GM12878 (cell line): ENCODE measurements around the gene TSPAN31. TPM values are rescaled to one million over a fixed set of nuclear protein-coding genes. Genes with fewer than 3 reads are reported as not detected.

Experiments used
- ATAC-seq: fragments of 200-7000 bp; cut with Tn5 transposase; 3 replicates; pipeline ENCODE4 v1.9.1; 2020; ENCODE audit warnings: mild to moderate bottlenecking, moderate library complexity
- BruUV-seq: library from RNA; stranded (reverse); fragments of 400-500 nt; replicated peaks from 2 replicates; lab custom pipeline; 2021; lab: Mats Ljungman, UMichigan
- CTCF ChIA-PET: fragments of 300-600 bp; sonication (Branson Sonifier 250); formaldehyde crosslinking; extraction: SDS; loops from one replicate; lab custom pipeline; 2021; ENCODE audit warnings: inconsistent platforms; lab: Yijun Ruan, JAX
- POLR2A ChIA-PET: fragments of 350-600 bp; formaldehyde crosslinking; extraction: SDS; loops from one replicate; lab custom pipeline; 2021; ENCODE audit warnings: inconsistent platforms; lab: Charles Lee
- RAD21 ChIA-PET: fragments of 300-600 bp; sonication (Branson Sonifier 250); formaldehyde crosslinking; loops from one replicate; lab custom pipeline; 2023; ENCODE audit warnings: antibody characterized with exemption; ENCODE audit not compliant: unreplicated experiment; lab: Charles Lee
- SMC1A ChIA-PET: fragments of 300-600 bp; sonication (Branson Sonifier 250); formaldehyde crosslinking; loops from one replicate; lab custom pipeline; 2023; ENCODE audit not compliant: unreplicated experiment, uncharacterized antibody; lab: Charles Lee
- DNase-seq: peaks from one replicate; pipeline ENCODE4 v3.0.0-alpha.2; 2011; ENCODE audit warnings: low read depth, low spot score
- FAIRE-seq: peaks from 3 replicates; lab custom pipeline; 2011; peaks lifted over from hg19 to GRCh38; lab: Jason Lieb, UNC
- H2AFZ ChIP-seq: 2 replicates; pipeline ENCODE4 v1.6.0; 2011; ENCODE audit warnings: low read depth, low read length, control low read depth; ENCODE audit not compliant: control insufficient read depth
- H3K27ac ChIP-seq: 2 replicates; pipeline ENCODE4 v1.5.1; 2011; ENCODE audit warnings: control low read depth; ENCODE audit not compliant: control insufficient read depth, insufficient read depth
- H3K27me3 ChIP-seq, 2 experiments: replicated peaks in 1 of 2; 2 replicates each; pipeline versions ENCODE4 v1.6.0 to v1.6.1; 2011; ENCODE audit warnings: low read length in 1 of 2; ENCODE audit not compliant: control insufficient read depth in 2 of 2, insufficient read depth in 2 of 2
- H3K36me3 ChIP-seq, 2 experiments: 2 replicates each; pipeline ENCODE4 v1.5.1; 2011; ENCODE audit warnings: low read length in 1 of 2; ENCODE audit not compliant: control insufficient read depth in 2 of 2, insufficient read depth in 2 of 2
- H3K4me1 ChIP-seq: 2 replicates; pipeline ENCODE4 v1.6.1; 2011; ENCODE audit warnings: mild to moderate bottlenecking, low read length, moderate library complexity, mixed read lengths; ENCODE audit not compliant: control insufficient read depth, insufficient read depth
- H3K4me2 ChIP-seq: 2 replicates; pipeline ENCODE4 v1.6.0; 2011; ENCODE audit warnings: control low read depth; ENCODE audit not compliant: control insufficient read depth, insufficient read depth
- H3K4me3 ChIP-seq: fragments of 200-600 bp; sonication (generic); 2 replicates; pipeline ENCODE4 v1.5.1; 2016
- H3K79me2 ChIP-seq: 2 replicates; pipeline ENCODE4 v1.6.0; 2011; ENCODE audit warnings: low read length; ENCODE audit not compliant: control insufficient read depth, insufficient read depth
- H3K9ac ChIP-seq: 2 replicates; pipeline ENCODE4 v1.8.0; 2011; ENCODE audit warnings: low read length, control low read depth, mixed read lengths; ENCODE audit not compliant: control insufficient read depth, insufficient read depth
- H3K9me3 ChIP-seq: replicated peaks from 3 replicates; pipeline ENCODE4 v1.5.1; 2011; ENCODE audit warnings: mild to moderate bottlenecking, low read length; ENCODE audit not compliant: control insufficient read depth, insufficient read depth
- H4K20me1 ChIP-seq: 2 replicates; pipeline ENCODE4 v1.6.0; 2011; ENCODE audit not compliant: control insufficient read depth, insufficient read depth
- IKZF1 ChIP-seq: fragments of 450-650 bp; conservative IDR thresholded peaks from 2 replicates; pipeline ENCODE4 v1.6.1; 2017; ENCODE audit warnings: antibody characterized with exemption, mild to moderate bottlenecking
- MTA2 ChIP-seq: fragments of 450-650 bp; IDR thresholded peaks from 2 replicates; pipeline ENCODE4 v1.6.1; 2016; ENCODE audit warnings: low read depth, mild to moderate bottlenecking, moderate library complexity
- NFYA ChIP-seq: IDR thresholded peaks from 2 replicates; pipeline ENCODE4 v1.6.1; 2011; ENCODE audit warnings: low read depth, mild to moderate bottlenecking, low read length, improper control_type of control experiment, borderline replicate concordance
- TBL1XR1 ChIP-seq: IDR thresholded peaks from 2 replicates; pipeline ENCODE4 v1.6.1; 2012; ENCODE audit warnings: low read depth, low read length, improper control_type of control experiment
- TCF12 ChIP-seq: IDR thresholded peaks from 2 replicates; pipeline ENCODE4 v1.6.1; 2011; ENCODE audit warnings: low read depth, mild to moderate bottlenecking, low read length
- TCF3 ChIP-seq: IDR thresholded peaks from 2 replicates; pipeline ENCODE4 v1.6.1; 2012; ENCODE audit warnings: low read depth, mild to moderate bottlenecking, low read length, borderline replicate concordance; ENCODE audit not compliant: insufficient read depth
- WRNIP1 ChIP-seq: IDR thresholded peaks from 2 replicates; pipeline ENCODE4 v1.6.1; 2011; ENCODE audit warnings: low read depth, low read length, improper control_type of control experiment, borderline replicate concordance
- ZBTB11 ChIP-seq: fragments of 450-650 bp; formaldehyde crosslinking; IDR thresholded peaks from 2 replicates; pipeline ENCODE4 v1.5.0; 2022; ENCODE audit warnings: mild to moderate bottlenecking, missing genetic modification characterization
- ZNF592 ChIP-seq: fragments of 450-650 bp; IDR thresholded peaks from 2 replicates; pipeline ENCODE4 v1.6.1; 2017; ENCODE audit warnings: mild to moderate bottlenecking, moderate library complexity
- WGBS: methylation state at CpG from one replicate; pipeline ENCODE4 v1.1.6; 2016; ENCODE audit warnings: low lambda C conversion rate; ENCODE audit not compliant: insufficient replicate concordance, insufficient coverage; ENCODE audit errors: missing lambda C conversion rate; 5-methylcytosine and 5-hydroxymethylcytosine counted together
- in situ Hi-C: fragments of 300-500 bp; cut with MboI; formaldehyde crosslinking; loops from 9 replicates; pipeline ENCODE4 v1.14.3; 2018; ENCODE audit warnings: mixed read lengths
- intact Hi-C: fragments of 100-400 bp; cut with micrococcal nuclease; formaldehyde crosslinking; loops from one replicate; pipeline ENCODE4 v1.14.2; 2022; ENCODE audit not compliant: unreplicated experiment
- polyA plus RNA-seq, 11 experiments: library from polyadenylated mRNA; depleted of rRNA in 4 of 11; unstranded in 6 of 11; stranded (reverse) in 5 of 11; fragments of >200 nt; fragmentation: Nextera tagmentation in 4 of 11; fragmentation: Illumina TruSeq in 1 of 11; extraction: Ambion mirVana in 4 of 11; extraction: Trizol in 1 of 11; gene quantifications; 1 replicate in 1 of 11; 2 replicates in 10 of 11; pipeline versions ENCODE4 v1.2.1 to v1.2.3, GENCODE V29; 2011 to 2016; ENCODE audit warnings: inconsistent platforms in 2 of 11, missing spikeins in 2 of 11, low read depth in 1 of 11
- total RNA-seq, 4 experiments: library from RNA; depleted of rRNA in 3 of 4; stranded (reverse); fragments of >200 nt in 3 of 4; fragmentation: Illumina TruSeq in 1 of 4; extraction: Trizol in 1 of 4; gene quantifications; 2 replicates each; pipeline versions ENCODE4 v1.2.1 to v1.2.3, GENCODE V29; 2013 to 2021
- TF ChIP-seq, protein P1 (sequence below): IDR thresholded peaks from 2 replicates; pipeline ENCODE4 v1.6.1; 2011; ENCODE audit warnings: mild to moderate bottlenecking, low read depth, low read length, moderate library complexity; ENCODE audit not compliant: insufficient replicate concordance
- TF ChIP-seq, protein P2 (sequence below): fragments of 450-650 bp; IDR thresholded peaks from 2 replicates; pipeline ENCODE4 v1.6.1; 2018; ENCODE audit warnings: borderline replicate concordance, mild to moderate bottlenecking; ENCODE audit not compliant: partially characterized antibody

TSPAN31 gene
- total and polyA plus RNA-seq, 10 of the 15 experiments (the other 5 are each of a cell fraction or from before 2014, with no cell fraction given), result 11.8 to 32.2 (median 24.7) TPM

- ChIA-PET SMC1A (interaction anchor here (0.8 to 1.8 kb wide), 2 partner anchors 21 to 123 kb away, joined by 3 to 5 read pairs; no protein-coding TSS in a partner anchor), RAD21 (interaction anchor here (1.3 kb wide), 1 partner anchor 13 kb away, joined by 5 read pairs; the partner anchor contains the start of gene CYP27B1), POLR2A (no interaction called here), CTCF (interaction anchor here (0.6 to 2.1 kb wide), 7 partner anchors 8 to 188 kb away, joined by 3 to 13 read pairs (median 4); partner anchors contain the start of genes EEF1AKMT3 and METTL1)
- Histone ChIP-seq H2AFZ (no peak overlapping the region), H3K9ac (no peak overlapping the region), H3K4me2 (no peak overlapping the region), H3K27me3 (no peaks in the 10 kb centered on the region), H3K9me3 (no peaks in the 10 kb centered on the region), H3K79me2 (peaks cover 15% of the 10 kb centered on the region), H3K36me3 (no peaks in the 10 kb centered on the region), H4K20me1 (no peaks in the 10 kb centered on the region), H3K4me3 (no peak overlapping the region), H3K4me1 (peaks cover 8% of the 10 kb centered on the region; the same call in 1 of the 2 replicates), H3K27ac (no peak overlapping the region)
- BruUV-seq, result no TSS peak
- no peak for FAIRE-seq
- 49% methylated on average over 4 of the region's 4 CpGs for WGBS
- no peak for DNase-seq
- no peak for ATAC-seq
- in situ Hi-C loops, result no loop called here
- intact Hi-C loops, result no loop called here
- no peak for TF ChIP-seq TCF3
- TF ChIP-seq WRNIP1, result no peak
- no peak for TF ChIP-seq NFYA
- TF ChIP-seq IKZF1, result no peak
- TF ChIP-seq, protein P1, sequence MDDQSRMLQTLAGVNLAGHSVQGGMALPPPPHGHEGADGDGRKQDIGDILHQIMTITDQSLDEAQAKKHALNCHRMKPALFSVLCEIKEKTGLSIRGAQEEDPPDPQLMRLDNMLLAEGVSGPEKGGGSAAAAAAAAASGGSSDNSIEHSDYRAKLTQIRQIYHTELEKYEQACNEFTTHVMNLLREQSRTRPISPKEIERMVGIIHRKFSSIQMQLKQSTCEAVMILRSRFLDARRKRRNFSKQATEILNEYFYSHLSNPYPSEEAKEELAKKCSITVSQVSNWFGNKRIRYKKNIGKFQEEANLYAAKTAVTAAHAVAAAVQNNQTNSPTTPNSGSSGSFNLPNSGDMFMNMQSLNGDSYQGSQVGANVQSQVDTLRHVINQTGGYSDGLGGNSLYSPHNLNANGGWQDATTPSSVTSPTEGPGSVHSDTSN, result no peak
- no peak for TF ChIP-seq MTA2
- TF ChIP-seq, protein P2, sequence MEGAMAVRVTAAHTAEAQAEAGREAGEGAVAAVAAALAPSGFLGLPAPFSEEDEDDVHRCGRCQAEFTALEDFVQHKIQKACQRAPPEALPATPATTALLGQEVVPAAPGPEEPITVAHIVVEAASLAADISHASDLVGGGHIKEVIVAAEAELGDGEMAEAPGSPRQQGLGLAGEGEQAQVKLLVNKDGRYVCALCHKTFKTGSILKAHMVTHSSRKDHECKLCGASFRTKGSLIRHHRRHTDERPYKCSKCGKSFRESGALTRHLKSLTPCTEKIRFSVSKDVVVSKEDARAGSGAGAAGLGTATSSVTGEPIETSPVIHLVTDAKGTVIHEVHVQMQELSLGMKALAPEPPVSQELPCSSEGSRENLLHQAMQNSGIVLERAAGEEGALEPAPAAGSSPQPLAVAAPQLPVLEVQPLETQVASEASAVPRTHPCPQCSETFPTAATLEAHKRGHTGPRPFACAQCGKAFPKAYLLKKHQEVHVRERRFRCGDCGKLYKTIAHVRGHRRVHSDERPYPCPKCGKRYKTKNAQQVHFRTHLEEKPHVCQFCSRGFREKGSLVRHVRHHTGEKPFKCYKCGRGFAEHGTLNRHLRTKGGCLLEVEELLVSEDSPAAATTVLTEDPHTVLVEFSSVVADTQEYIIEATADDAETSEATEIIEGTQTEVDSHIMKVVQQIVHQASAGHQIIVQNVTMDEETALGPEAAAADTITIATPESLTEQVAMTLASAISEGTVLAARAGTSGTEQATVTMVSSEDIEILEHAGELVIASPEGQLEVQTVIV, result no peak
- no peak for TF ChIP-seq TCF12
- no peak for TF ChIP-seq TBL1XR1
- TF ChIP-seq ZNF592, result no peak
- TF ChIP-seq ZBTB11 (CRISPR knock-in tag), result no peak
Measured at GRCh38 chr12:57780284-57780897, 35.6 kb downstream of the TSPAN31 start.
